Activated T-helper 1 cell treated with anti-CD3 and anti-CD28 coated beads, Interleukin-12 subunit alpha, Interleukin-12 subunit beta, Interleukin-2, Interleukin-4 antibody, amounts not matched to agents 30 ng/mL and 10 ng/mL and 1 ng/mL, durations not matched to agents 14 hours and 24 hours and 36 hours (primary cell): Measurements from ENCODE around the gene ACADSB. TPM values are rescaled to one million over a fixed set of nuclear protein-coding genes. Genes with fewer than 3 reads are reported as not detected.

ENCODE experiments used
- DNase-seq: peaks from one replicate; pipeline ENCODE4 v3.0.0; 2021; ENCODE audit warnings: low spot score
- H3K27ac Mint-ChIP-seq: one replicate; pipeline ENCODE4 v1.8.0; 2021; ENCODE audit warnings: mild to moderate bottlenecking, mixed read lengths
- H3K27me3 Mint-ChIP-seq: one replicate; pipeline ENCODE4 v1.8.0; 2022; ENCODE audit warnings: mild to moderate bottlenecking, moderate library complexity, mixed read lengths; ENCODE audit not compliant: insufficient read depth
- H3K36me3 Mint-ChIP-seq: one replicate; pipeline ENCODE4 v1.8.0; 2021; ENCODE audit warnings: low read depth, mixed read lengths
- H3K4me1 Mint-ChIP-seq: one replicate; pipeline ENCODE4 v1.8.0; 2021; ENCODE audit warnings: low read depth, mixed read lengths
- H3K4me3 Mint-ChIP-seq: one replicate; pipeline ENCODE4 v1.8.0; 2021; ENCODE audit warnings: mild to moderate bottlenecking, moderate library complexity, mixed read lengths
- H3K9me3 Mint-ChIP-seq: one replicate; pipeline ENCODE4 v1.8.0; 2021; ENCODE audit warnings: mixed read lengths
- intact Hi-C: fragments of 100-400 bp; cut with micrococcal nuclease; formaldehyde crosslinking; loops from one replicate; pipeline ENCODE4 v1.15.1; 2024
- total RNA-seq: library from RNA; stranded (reverse); gene quantifications from 2 replicates; pipeline ENCODE4 v1.2.3, GENCODE V29; 2022

Gene ACADSB
- total RNA-seq, result 25.8 and 26.5 TPM in 2 replicates

DNA sequence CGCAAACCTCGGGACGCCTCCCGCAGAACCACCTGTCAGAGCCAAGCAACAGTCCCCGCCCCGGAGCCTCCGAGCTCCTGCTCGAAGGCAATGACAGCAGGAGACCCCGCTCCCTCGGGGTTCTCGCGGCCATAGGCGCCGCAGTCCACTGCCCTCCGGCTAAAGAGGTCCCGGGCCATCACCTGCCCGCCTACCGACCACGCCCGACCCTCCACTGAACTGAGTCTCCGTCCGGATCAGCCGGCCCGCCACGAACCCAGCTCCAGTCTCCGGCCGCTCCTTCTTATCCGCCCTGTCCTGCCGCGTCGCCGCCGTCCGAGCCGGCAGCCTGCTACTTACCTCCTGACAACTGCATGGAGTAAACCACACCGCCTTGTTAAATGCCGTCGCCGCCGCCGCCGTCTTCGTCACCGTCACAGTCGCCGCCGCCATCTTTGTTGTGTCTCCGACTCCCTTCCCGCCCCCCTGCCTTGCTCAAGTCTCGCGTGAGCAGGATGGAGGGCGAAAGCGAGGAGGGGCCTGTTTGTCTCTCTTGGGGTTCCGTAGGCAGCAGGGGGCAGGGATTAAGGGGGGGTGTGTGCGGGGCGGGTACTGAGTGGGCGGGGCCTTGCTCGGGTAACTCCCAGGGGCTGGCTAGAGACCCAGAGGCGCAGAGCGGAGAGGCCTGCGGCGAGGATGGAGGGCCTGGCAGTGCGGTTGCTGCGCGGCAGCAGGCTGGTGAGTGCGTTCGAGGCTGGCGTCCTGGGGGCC is at the start of gene ACADSB, which contains the start of gene IKZF5:
ACADSB (plus strand) TSS at position 652 of the 750 bp plus-strand sequence; CDS start at position 676, 24 bp downstream.
IKZF5 (minus strand) TSS at position 441 of the 750 bp plus-strand sequence. CDS start 10,170 bp downstream, outside the sequence.
- peaks cover 10% of the 10 kb centered on the region for H3K36me3 Mint-ChIP-seq

DNA sequence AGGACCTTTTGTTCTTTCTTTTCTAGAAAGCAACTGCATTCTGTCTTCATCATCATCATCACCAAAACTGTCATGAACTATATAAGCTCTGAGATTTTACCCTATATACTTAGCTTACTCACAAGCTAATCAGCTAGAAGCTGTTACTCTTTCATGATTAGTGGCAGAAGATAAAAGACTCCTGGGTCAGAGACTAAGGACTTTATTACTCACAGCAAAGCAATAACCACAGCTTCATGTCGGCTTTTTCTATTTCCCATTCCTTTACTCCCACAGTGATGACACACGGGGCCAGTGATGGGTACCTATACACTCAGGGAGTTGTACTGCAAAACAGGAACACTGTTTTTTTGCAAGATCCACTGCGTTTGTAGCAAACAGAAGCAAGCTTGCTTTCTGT is 46.4 kb upstream of the ACADSB start:
- Mint-ChIP-seq H3K27me3 (peaks cover 10% of the 10 kb centered on the region), H3K27ac (no peak overlapping the region), H3K36me3 (peaks cover under 1% of the 10 kb centered on the region), H3K9me3 (peaks cover 18% of the 10 kb centered on the region), H3K4me1 (no peaks in the 10 kb centered on the region), H3K4me3 (no peak overlapping the region)
- intact Hi-C loops, result no loop called here
- no peak for DNase-seq

More for the DNA sequence above, at the start of gene ACADSB, which contains the start of gene IKZF5:
- peak; percentile 94 for DNase-seq
- intact Hi-C loops, result loop anchor here (1.0 to 10.0 kb wide), 10 partner anchors 28 to 1908 kb away; partner anchors contain the start of genes ABRAXAS2, ATE1, BUB3 and C10orf88
- Mint-ChIP-seq H3K4me1 (peaks cover 43% of the 10 kb centered on the region), H3K27me3 (no peaks in the 10 kb centered on the region), H3K27ac (peak within 1 kb of the TSS; percentile 95), H3K4me3 (peak within 1 kb of the TSS; percentile 95), H3K9me3 (no peaks in the 10 kb centered on the region)

DNA sequence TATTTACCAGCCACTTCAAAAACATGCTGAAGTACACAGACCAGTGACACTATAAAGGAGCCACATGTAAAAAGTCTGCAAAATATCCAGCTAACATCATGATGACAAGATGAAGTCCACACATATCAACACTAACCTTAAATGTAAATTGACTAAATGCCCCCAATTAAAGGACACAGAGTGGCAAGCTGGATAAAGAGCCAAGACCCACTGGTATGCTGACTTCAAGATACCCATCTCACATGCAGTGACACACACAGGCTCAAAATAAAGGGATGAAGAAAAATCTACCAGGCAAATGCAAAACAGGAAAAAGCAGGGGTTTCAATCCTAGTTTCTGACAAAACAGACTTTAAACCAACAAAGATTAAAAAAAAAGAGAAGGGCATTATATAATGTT is 41.9 kb upstream of the ACADSB start:
- Mint-ChIP-seq H3K27ac (no peak overlapping the region), H3K27me3 (peaks cover 12% of the 10 kb centered on the region), H3K9me3 (peaks cover 35% of the 10 kb centered on the region), H3K4me3 (no peak overlapping the region), H3K4me1 (no peaks in the 10 kb centered on the region), H3K36me3 (peaks cover 3% of the 10 kb centered on the region)
- intact Hi-C loops, result no loop called here
- no peak for DNase-seq

DNA sequence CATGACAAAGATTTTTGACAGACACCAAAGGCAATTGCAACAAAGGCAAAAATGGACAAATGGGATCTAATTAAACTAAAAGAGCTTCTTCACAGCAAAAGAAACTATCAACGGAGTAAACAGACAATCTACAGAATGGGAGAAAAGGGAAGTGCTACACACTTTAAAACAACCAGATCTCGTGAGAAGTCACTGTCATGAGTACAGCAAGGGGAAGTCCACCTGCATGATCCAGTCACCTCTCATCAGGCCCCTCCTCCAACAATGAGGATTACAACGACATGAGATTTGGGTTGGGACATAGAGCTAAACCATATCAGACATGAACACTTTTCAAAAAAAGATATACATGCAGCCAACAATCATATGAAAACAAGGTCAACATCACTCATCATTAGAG is 40.1 kb upstream of the ACADSB start:
- Mint-ChIP-seq H3K4me3 (no peak overlapping the region), H3K9me3 (peaks cover 35% of the 10 kb centered on the region), H3K36me3 (peaks cover 3% of the 10 kb centered on the region), H3K27me3 (peaks cover 12% of the 10 kb centered on the region), H3K4me1 (no peaks in the 10 kb centered on the region), H3K27ac (no peak overlapping the region)
- no peak for DNase-seq
- intact Hi-C loops, result no loop called here

DNA sequence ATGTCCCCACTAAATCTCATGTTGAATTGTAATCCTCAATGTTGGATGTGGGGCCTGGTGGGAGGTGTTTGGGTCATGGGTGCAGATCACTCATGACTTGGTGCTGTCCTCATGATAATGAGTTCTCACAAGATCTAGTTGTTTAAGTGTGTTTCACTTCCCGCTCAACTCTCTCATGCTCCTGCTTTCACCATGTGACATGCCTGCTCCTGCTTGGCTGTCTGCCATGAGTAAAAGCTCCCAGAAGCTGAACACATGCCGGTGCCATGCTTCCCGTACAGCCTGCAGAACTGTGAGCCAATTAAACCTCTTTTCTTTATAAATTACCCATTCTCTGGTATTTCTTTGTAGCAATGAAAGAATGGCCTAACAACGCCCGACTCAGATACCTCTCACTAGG is 34.8 kb upstream of the ACADSB start:
- intact Hi-C loops, result no loop called here
- no peak for DNase-seq
- H3K36me3 Mint-ChIP-seq, result no peaks in the 10 kb centered on the region
- no peaks in the 10 kb centered on the region for H3K4me1 Mint-ChIP-seq
- peaks cover 3% of the 10 kb centered on the region for H3K9me3 Mint-ChIP-seq
- H3K4me3 Mint-ChIP-seq, result no peak overlapping the region
- no peak overlapping the region for H3K27ac Mint-ChIP-seq
- peaks cover 15% of the 10 kb centered on the region for H3K27me3 Mint-ChIP-seq

DNA sequence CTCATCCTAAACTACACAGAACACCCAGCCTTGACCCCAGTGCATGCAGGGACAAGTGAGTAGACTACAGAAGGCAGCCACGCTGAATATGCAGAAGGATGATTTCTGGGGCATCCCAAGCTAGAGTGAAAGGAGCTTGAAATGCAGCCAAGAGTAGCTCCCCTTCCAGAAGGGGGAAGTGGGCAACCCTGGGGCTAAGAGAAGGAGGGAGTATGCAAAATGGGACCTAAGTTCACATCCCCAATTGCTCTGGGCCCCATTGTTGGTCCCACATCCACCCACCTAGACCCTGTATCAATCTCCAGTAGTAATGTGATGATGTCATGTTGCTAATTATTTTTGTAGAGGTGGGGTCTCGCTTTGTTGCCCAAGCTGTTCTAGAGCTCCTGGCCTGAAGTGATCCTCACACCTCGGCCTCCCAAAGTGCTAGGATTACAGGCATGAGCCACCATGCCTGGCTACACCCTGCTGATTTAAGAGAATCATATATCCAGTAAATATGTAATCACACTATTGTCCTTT is 34.2 kb upstream of the ACADSB start:
- no peak for DNase-seq
- Mint-ChIP-seq H3K4me1 (peaks cover under 1% of the 10 kb centered on the region), H3K4me3 (no peak overlapping the region), H3K27ac (no peak overlapping the region), H3K27me3 (peaks cover 15% of the 10 kb centered on the region), H3K9me3 (no peaks in the 10 kb centered on the region), H3K36me3 (no peaks in the 10 kb centered on the region)
- intact Hi-C loops, result no loop called here

DNA sequence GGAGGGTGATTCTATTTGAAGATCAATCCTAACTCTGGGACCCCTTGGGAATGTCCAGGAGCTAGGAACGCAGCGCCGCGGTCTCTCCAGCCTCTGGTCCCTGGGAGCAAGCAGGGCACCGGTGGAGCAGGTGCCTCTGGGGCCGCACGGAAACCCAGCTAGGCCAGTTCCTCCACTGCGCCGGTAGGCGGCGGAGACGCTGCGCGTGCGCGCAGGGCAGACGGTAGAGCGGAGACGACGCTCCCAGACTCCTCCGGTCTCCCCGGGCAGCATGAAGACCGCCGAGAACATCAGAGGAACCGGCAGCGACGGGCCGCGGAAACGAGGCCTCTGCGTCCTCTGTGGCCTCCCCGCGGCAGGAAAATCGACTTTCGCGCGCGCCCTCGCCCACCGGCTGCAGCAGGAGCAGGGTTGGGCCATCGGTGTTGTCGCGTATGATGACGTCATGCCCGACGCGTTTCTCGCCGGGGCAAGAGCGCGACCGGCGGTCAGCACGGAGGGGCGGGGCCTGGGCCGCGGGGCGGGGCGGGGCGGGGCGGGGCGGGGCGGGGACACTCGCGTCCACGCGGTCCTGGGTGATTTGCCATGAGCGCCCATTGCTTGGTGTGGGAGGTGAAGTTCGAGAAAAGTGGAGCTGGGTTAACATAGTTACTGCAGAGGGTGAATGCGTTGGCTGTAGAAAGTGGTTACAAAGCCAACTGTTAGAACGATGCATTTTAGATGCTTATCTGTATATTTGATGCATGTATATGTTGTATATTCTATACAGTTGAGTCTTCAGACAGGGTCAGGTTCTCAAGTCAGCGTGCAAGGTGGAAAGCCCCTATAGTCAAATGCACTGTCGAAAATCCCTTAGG is 28.4 kb upstream of the ACADSB start, which contains the start of gene PSTK:
PSTK (plus strand) TSS at position 193 of the 857 bp plus-strand sequence; CDS start at position 272, 79 bp downstream.
- Mint-ChIP-seq H3K4me3 (peak within 1 kb of the TSS; percentile 87), H3K36me3 (peaks cover 9% of the 10 kb centered on the region), H3K4me1 (peaks cover 22% of the 10 kb centered on the region), H3K27ac (peak within 1 kb of the TSS; percentile 97), H3K9me3 (no peaks in the 10 kb centered on the region), H3K27me3 (peaks cover 12% of the 10 kb centered on the region)
- intact Hi-C loops, result loop anchor here (1.0 kb wide), 4 partner anchors 26 to 174 kb away; partner anchors contain the start of genes BUB3, C10orf88, FAM24B and IKZF5
- DNase-seq, result peak; percentile 83

DNA sequence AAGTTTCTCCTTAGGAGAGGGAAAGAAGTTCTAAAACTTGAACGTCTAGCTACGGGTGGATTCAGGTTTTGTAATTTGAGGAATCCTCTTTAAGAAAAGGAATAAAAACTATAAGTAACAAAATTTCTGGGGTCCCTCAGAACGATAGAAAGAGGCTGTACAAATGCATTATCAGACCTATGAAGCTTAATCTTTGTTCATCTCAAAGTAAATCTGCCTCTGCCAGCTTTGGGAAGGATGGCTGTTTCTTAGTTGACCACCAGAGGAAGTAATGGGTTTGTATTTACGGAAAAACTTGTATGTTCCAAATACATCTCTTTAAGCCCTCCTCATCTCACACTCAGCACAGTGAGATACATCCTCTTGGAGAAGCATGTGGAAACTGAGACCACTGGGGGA is 27.7 kb upstream of the ACADSB start:
- Mint-ChIP-seq H3K9me3 (no peaks in the 10 kb centered on the region), H3K4me3 (peak overlapping the region; percentile 87), H3K36me3 (peaks cover 9% of the 10 kb centered on the region), H3K27me3 (peaks cover 9% of the 10 kb centered on the region), H3K4me1 (peaks cover 22% of the 10 kb centered on the region), H3K27ac (peak overlapping the region; percentile 97)
- intact Hi-C loops, result no loop called here
- DNase-seq, result no peak

DNA sequence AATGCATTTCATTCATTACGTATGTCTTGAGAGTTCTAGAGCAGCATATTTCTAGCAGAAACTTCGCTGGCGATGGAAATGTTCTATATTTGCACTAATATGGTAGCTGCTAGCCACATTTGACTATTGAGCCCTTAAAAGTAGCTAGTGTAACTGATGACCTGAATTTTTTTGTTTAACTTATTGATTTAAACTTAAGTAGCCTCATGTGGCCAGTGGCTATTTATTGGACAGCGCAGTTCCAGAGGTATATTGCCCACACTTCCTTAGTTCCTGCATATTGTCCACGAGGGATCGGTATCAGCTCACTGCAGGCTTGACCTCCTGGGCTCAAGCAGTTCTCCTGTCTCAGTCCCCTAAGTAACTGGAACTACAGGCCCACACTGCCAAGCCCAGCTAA is 24.9 kb upstream of the ACADSB start:
- intact Hi-C loops, result no loop called here
- Mint-ChIP-seq H3K27ac (no peak overlapping the region), H3K9me3 (no peaks in the 10 kb centered on the region), H3K27me3 (no peaks in the 10 kb centered on the region), H3K4me1 (peaks cover 22% of the 10 kb centered on the region), H3K4me3 (no peak overlapping the region), H3K36me3 (peaks cover 14% of the 10 kb centered on the region)
- no peak for DNase-seq

DNA sequence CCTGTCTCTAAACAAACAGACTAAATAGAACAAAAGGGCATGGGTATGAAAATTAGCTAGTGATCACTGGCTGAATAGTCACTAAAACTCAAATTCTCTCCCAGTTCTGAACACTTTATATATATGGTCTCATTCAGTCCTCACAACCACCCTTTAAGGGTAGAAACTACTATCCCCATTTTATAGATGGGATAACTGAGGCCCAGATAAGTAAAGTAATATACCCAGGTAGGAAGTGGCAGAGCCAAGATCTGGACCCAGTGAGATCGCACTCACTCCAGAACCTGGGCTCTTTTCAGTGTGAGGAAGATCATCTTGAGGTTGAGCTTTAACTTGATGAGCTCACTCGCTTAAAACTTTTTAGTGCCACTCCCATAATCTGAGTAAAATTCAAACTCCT is 24.1 kb upstream of the ACADSB start:
- no peaks in the 10 kb centered on the region for H3K9me3 Mint-ChIP-seq
- H3K4me1 Mint-ChIP-seq, result peaks cover 20% of the 10 kb centered on the region
- no peak overlapping the region for H3K27ac Mint-ChIP-seq
- no peaks in the 10 kb centered on the region for H3K27me3 Mint-ChIP-seq
- H3K36me3 Mint-ChIP-seq, result peaks cover 14% of the 10 kb centered on the region
- no peak overlapping the region for H3K4me3 Mint-ChIP-seq
- DNase-seq, result no peak
- intact Hi-C loops, result no loop called here

DNA sequence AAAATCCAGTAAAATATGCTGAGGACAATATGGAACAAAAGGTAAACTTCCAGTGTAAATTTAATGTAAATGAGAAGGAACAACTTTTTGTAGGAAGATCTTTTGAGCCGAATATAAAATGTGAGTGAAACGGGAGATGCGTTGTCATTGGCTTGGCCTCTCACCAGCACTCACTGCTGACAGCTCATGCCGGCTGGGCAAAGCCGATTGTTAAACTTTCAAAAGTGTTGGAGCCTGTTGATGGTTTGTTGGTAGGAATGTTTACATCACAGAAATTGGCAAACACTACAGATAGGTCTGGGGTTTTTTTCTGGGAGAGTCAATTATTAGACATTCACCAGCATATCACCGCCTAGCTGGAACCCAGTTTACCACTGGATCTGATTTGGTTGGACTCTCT is 22.5 kb upstream of the ACADSB start:
- DNase-seq, result no peak
- no peaks in the 10 kb centered on the region for H3K9me3 Mint-ChIP-seq
- peaks cover 18% of the 10 kb centered on the region for H3K36me3 Mint-ChIP-seq
- H3K27ac Mint-ChIP-seq, result no peak overlapping the region
- H3K4me3 Mint-ChIP-seq, result no peak overlapping the region
- H3K4me1 Mint-ChIP-seq, result peaks cover 7% of the 10 kb centered on the region
- H3K27me3 Mint-ChIP-seq, result no peaks in the 10 kb centered on the region
- intact Hi-C loops, result no loop called here

DNA sequence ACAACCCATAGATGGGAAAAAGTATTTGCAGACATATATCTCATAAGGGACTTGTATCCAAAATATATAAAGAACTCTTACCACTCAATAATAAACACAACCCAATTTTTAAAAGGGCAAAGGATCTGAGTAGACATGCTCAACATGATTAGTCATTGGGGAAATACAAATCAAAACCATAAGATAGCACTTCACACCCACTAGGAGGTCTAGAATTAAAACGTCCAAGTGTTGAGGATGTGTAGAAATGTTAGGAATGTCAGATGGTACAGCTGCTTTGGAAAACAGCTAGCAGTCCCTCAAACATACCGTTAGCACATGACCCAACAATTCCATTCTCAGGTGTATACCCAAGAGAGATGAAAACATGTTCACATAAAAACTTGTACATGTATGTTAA is 20.3 kb upstream of the ACADSB start:
- Mint-ChIP-seq H3K27ac (no peak overlapping the region), H3K36me3 (peaks cover 18% of the 10 kb centered on the region), H3K27me3 (no peaks in the 10 kb centered on the region), H3K4me3 (no peak overlapping the region), H3K9me3 (no peaks in the 10 kb centered on the region), H3K4me1 (no peaks in the 10 kb centered on the region)
- DNase-seq, result no peak
- intact Hi-C loops, result no loop called here
